ENCODE results near the gene COLEC11. TPM values are rescaled to one million over a fixed set of nuclear protein-coding genes. Genes with fewer than 3 reads are reported as not detected.

The COLEC11 gene
- total RNA-seq, 1 donor from 2014 or later = 0.49 TPM

- H3K27ac Mint-ChIP-seq = no peak overlapping the region
- H3K4me3 Mint-ChIP-seq = no peak overlapping the region
- no peaks in the 10 kb centered on the region for H3K4me1 Mint-ChIP-seq
- no peaks in the 10 kb centered on the region for H3K36me3 Mint-ChIP-seq (ENCODE audit: low read depth)
- intact Hi-C loops (cut with micrococcal nuclease) = no loop called here
- no peak for DNase-seq
- no peaks in the 10 kb centered on the region for H3K27me3 Mint-ChIP-seq
- H3K9me3 Mint-ChIP-seq = no peaks in the 10 kb centered on the region
These were observed 79.3 kb downstream of the COLEC11 start for GRCh38 chr2:3674066-3674845.

DNA sequence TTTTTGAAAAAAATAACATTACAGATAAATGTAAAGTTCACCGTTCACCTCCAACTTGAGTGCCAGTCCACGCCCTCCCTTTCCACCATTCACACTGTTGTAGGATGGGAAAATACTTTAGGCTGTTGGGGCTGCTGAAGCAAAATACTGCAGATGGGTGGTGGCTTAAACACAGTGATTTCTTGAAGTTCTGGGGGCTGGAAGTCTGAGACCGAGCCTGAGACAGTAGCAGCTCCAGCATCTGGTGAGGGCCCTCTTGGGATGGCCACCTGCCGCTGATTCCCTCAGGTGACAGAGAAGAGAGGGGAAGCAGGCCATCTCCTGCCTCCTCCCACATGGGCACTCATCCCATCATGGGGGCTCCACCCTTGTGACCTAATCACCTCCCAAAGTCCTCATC is 80.8 kb downstream of the COLEC11 start:
- no peaks in the 10 kb centered on the region for H3K9me3 Mint-ChIP-seq
- H3K27ac Mint-ChIP-seq = no peak overlapping the region
- no peak overlapping the region for H3K4me3 Mint-ChIP-seq
- H3K4me1 Mint-ChIP-seq = no peaks in the 10 kb centered on the region
- DNase-seq = no peak
- no peaks in the 10 kb centered on the region for H3K27me3 Mint-ChIP-seq
- intact Hi-C loops (cut with micrococcal nuclease) = no loop called here
- H3K36me3 Mint-ChIP-seq (ENCODE audit: low read depth) = no peaks in the 10 kb centered on the region

DNA sequence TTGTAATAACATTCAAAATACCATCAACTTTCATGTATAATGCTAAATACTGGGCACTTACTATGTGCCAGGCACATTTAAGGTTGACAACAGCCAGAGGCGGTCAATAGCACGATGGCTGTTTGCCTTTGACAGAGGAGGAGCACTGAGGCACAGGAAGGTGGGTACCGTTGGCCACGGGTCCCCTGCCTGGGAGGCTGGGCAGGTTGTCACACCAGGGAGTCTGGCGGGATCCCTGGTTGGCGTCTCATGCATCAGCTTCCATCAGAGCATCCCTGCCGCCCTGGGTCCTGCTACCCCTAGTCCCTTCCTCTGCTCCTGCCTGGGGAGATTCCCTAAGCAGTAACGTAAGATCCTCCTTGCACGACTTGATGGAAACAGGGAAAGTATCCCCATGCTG is 82.5 kb downstream of the COLEC11 start:
- no peak overlapping the region for H3K27ac Mint-ChIP-seq
- no peaks in the 10 kb centered on the region for H3K27me3 Mint-ChIP-seq
- no peaks in the 10 kb centered on the region for H3K4me1 Mint-ChIP-seq
- no peaks in the 10 kb centered on the region for H3K9me3 Mint-ChIP-seq
- H3K4me3 Mint-ChIP-seq = no peak overlapping the region
- intact Hi-C loops (cut with micrococcal nuclease) = no loop called here
- no peaks in the 10 kb centered on the region for H3K36me3 Mint-ChIP-seq (ENCODE audit: low read depth)
- DNase-seq = no peak

DNA sequence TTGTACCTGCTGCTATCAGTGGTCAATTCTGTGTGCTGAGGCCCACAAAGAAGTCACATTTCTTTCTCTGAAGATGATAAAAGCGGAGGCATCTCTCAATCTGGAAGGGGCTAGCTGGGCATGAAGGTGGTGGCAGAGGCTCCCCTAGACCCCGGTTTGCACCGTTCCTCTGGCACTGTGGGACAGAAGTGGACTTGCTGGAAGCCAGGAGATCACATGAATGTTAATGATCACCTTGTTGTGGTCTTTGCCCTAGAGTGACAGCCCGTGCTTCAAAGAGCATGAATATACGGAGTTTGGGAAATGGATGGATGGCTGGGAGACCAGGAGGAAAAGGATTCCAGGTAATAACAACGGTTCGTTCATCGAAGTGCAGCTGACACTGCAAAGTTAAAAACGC is 83.3 kb downstream of the COLEC11 start:
- no peaks in the 10 kb centered on the region for H3K9me3 Mint-ChIP-seq
- no peak overlapping the region for H3K27ac Mint-ChIP-seq
- H3K27me3 Mint-ChIP-seq = no peaks in the 10 kb centered on the region
- H3K36me3 Mint-ChIP-seq (ENCODE audit: low read depth) = no peaks in the 10 kb centered on the region
- H3K4me3 Mint-ChIP-seq = no peak overlapping the region
- no peaks in the 10 kb centered on the region for H3K4me1 Mint-ChIP-seq
- DNase-seq = no peak
- intact Hi-C loops (cut with micrococcal nuclease) = no loop called here

GRCh38 chr2:3679180-3679579 is 84.3 kb downstream of the COLEC11 start:
- no peaks in the 10 kb centered on the region for H3K9me3 Mint-ChIP-seq
- H3K36me3 Mint-ChIP-seq (ENCODE audit: low read depth) = no peaks in the 10 kb centered on the region
- no peak overlapping the region for H3K4me3 Mint-ChIP-seq
- no peaks in the 10 kb centered on the region for H3K27me3 Mint-ChIP-seq
- no peak for DNase-seq
- H3K4me1 Mint-ChIP-seq = no peaks in the 10 kb centered on the region
- intact Hi-C loops (cut with micrococcal nuclease) = no loop called here
- H3K27ac Mint-ChIP-seq = no peak overlapping the region

DNA sequence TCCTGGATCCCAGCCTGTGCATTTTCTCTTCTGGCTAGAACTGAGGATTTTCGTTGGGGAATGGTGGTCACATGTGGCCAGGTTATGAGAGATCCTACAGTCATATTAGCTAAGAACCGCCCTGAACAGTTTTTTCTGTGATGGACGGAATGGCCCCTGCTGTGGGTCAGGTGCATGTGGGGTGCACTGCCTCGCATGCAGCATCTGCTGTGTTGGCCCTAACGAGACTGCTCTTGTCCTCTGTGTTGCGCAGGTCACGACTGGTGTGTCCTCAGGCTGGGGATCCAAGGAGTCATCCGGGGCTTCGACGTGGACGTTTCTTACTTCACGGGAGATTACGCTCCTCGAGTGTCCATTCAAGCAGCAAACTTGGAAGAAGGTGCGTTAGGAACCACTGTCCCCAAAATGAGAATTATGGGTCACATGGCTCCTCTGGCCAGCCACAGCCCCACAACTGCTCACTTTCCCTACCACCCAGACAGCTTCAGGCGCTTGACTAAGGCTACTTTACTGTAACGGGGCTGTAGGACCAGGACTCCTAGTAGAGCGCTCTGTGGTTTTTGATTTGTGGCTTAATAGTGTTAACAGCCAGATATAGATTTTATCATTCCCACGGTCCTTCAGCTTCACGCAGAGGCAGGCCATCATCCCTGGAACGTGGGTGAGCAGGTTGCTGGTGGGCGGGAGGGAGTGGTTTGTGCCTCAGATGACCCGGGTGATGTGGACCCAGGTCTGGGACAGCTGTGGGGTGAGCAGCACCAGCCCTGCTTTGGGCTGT is 84.9 kb downstream of the COLEC11 start:
- Mint-ChIP-seq H3K4me3 (no peak overlapping the region), H3K36me3 (ENCODE audit: low read depth) (no peaks in the 10 kb centered on the region), H3K27ac (no peak overlapping the region), H3K4me1 (no peaks in the 10 kb centered on the region), H3K27me3 (no peaks in the 10 kb centered on the region), H3K9me3 (no peaks in the 10 kb centered on the region)
- DNase-seq = no peak
- intact Hi-C loops (cut with micrococcal nuclease) = no loop called here

DNA sequence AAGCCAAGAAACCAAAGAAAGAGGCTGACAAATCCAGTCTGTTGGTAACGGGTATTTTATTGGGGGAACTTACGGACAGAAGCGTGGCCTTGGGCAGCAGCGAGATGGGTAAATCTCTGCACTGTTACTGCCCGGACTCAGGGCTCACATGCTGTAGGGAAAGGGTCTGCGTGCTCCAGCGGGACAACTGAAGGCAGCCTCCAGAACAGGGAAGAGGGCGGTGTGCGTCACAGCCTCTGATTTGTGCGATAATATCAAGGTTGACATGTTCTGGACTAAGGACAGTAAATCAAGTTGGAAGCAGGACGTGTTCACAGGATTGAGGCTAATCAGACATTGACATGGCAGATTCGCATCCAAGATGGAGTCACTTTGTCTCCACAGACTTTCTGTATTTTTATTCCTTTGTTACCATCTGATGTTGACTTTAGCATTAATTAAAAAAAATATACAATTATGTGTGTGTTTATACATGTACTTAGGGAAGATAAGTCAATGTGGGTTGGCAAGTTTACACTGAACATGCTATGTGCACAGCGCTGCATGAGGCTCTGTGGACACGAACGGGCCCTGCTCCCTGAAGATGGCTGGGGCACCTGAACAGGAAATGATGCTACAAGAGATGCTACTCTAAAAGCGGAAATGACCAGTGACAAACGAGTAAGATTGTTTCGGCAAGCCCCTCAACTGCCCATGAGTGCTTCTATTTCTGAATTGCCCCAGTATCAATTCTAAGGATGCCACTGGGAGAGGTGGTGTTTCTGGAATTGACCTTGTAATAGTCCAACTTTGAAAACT is 85.8 kb downstream of the COLEC11 start:
- Mint-ChIP-seq H3K4me1 (no peaks in the 10 kb centered on the region), H3K4me3 (no peak overlapping the region), H3K27me3 (peaks cover 4% of the 10 kb centered on the region), H3K9me3 (no peaks in the 10 kb centered on the region), H3K36me3 (ENCODE audit: low read depth) (no peaks in the 10 kb centered on the region), H3K27ac (no peak overlapping the region)
- DNase-seq = no peak
- intact Hi-C loops (cut with micrococcal nuclease) = no loop called here

DNA sequence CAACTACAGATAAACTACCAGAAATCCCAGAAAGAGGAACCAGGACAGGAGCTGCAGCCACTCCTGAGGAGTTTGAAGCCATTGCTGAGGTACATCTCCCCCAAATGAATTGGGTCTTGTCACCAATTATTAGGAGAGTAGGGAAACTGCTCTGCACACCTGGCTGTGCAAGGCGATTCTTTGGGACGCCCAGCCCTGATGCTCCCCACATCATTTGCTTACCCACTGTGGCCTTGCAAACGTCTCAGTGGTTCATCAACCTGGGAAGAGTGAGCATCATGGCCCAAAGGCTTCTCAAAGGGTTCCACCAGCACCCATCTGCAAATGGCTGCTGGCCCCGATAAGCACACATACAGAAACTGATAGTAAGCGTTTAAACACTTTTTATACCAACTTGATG is 86.7 kb downstream of the COLEC11 start:
- DNase-seq = no peak
- Mint-ChIP-seq H3K36me3 (ENCODE audit: low read depth) (no peaks in the 10 kb centered on the region), H3K4me1 (no peaks in the 10 kb centered on the region), H3K27me3 (peaks cover 9% of the 10 kb centered on the region), H3K27ac (no peak overlapping the region), H3K4me3 (no peak overlapping the region), H3K9me3 (no peaks in the 10 kb centered on the region)
- intact Hi-C loops (cut with micrococcal nuclease) = no loop called here

DNA sequence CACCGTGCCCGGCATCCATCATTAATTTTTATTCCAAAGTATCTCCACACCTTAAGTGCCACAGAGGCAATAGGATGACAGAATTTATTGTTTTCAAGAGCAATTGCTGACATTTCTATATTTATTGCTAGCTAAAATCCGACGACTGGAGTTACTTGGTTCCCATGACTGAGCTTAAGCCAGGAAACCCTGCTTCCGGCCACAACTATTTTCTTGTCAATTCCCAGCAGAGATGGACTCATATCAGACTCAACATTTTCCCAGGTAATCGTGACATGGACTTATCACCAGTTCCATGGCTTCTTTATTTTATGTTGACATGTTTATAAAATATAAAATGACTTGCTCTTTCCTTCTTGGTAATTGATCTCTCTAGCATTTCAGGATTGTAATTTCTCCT is 87.9 kb downstream of the COLEC11 start:
- no peak for DNase-seq
- Mint-ChIP-seq H3K27me3 (peaks cover 14% of the 10 kb centered on the region), H3K4me3 (no peak overlapping the region), H3K36me3 (ENCODE audit: low read depth) (no peaks in the 10 kb centered on the region), H3K4me1 (no peaks in the 10 kb centered on the region), H3K27ac (no peak overlapping the region), H3K9me3 (no peaks in the 10 kb centered on the region)
- intact Hi-C loops (cut with micrococcal nuclease) = no loop called here

DNA sequence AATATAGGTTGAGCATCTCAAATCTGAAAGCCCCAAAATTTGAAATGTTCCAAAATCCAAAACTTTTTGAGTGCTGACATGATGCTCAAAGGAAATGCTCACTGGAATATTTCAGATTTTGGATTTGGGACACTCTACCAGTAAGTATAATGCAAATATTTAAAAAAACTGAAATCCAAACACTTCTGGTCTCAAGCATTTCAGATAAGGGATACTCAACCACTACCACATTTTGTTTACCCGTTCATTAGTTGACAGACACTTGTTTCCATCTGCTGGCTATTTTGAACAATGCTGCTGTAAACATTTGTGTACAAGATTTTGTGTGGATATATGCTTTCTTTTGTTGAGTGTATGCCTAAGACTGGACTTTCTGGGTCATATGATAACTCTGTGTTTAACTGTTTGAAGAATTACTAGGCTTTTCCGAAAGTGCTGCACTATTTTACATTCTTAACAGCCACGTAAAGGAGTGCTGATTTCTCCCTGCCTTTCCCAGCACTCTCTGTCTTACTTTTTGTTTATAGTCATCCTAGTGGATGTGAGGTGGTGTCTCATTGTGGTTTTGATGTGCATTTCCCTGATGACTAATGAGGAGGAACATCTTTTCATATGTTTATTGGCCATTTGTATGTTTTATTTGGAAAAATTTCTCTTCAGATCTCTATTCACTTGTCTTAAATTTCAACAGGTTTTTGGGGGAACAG is 89.0 kb downstream of the COLEC11 start:
- no peaks in the 10 kb centered on the region for H3K4me1 Mint-ChIP-seq
- no peak overlapping the region for H3K4me3 Mint-ChIP-seq
- H3K27ac Mint-ChIP-seq = no peak overlapping the region
- intact Hi-C loops (cut with micrococcal nuclease) = no loop called here
- no peaks in the 10 kb centered on the region for H3K9me3 Mint-ChIP-seq
- H3K27me3 Mint-ChIP-seq = peaks cover 14% of the 10 kb centered on the region
- DNase-seq = no peak
- no peaks in the 10 kb centered on the region for H3K36me3 Mint-ChIP-seq (ENCODE audit: low read depth)

GRCh38 chr2:3689998-3690748 is 95.3 kb downstream of the COLEC11 start:
- DNase-seq = no peak
- Mint-ChIP-seq H3K36me3 (ENCODE audit: low read depth) (no peaks in the 10 kb centered on the region), H3K27me3 (peaks cover 14% of the 10 kb centered on the region), H3K4me1 (no peaks in the 10 kb centered on the region), H3K9me3 (no peaks in the 10 kb centered on the region), H3K27ac (no peak overlapping the region), H3K4me3 (no peak overlapping the region)
- intact Hi-C loops (cut with micrococcal nuclease) = no loop called here

GRCh38 chr2:3692375-3692774 is 97.5 kb downstream of the COLEC11 start:
- no peak for DNase-seq
- intact Hi-C loops (cut with micrococcal nuclease) = no loop called here
- H3K36me3 Mint-ChIP-seq (ENCODE audit: low read depth) = no peaks in the 10 kb centered on the region
- H3K27me3 Mint-ChIP-seq = peaks cover 6% of the 10 kb centered on the region
- H3K4me1 Mint-ChIP-seq = no peaks in the 10 kb centered on the region
- H3K9me3 Mint-ChIP-seq = no peaks in the 10 kb centered on the region
- no peak overlapping the region for H3K27ac Mint-ChIP-seq
- H3K4me3 Mint-ChIP-seq = no peak overlapping the region
